Liver (tissue), 9 donors: ENCODE data around the gene HNRNPR. TPM values are rescaled to one million over a fixed set of nuclear protein-coding genes. Genes with fewer than 3 reads are reported as not detected.

Experiments
- DNase-seq: peaks from one replicate; pipeline ENCODE4 v3.0.0-alpha.2; 2017; ENCODE audit warnings: low spot score
- H3K27ac ChIP-seq, 2 donors: one replicate each; pipeline ENCODE4 v1.7.0; 2013; ENCODE audit warnings: inconsistent platforms in 2 of 2, low read length in 2 of 2, control low read depth in 1 of 2, low read depth in 1 of 2, mild to moderate bottlenecking in 1 of 2
- H3K27me3 ChIP-seq, 4 donors: one replicate each; pipeline versions ENCODE4 v1.6.1 to v1.7.0; 2013; ENCODE audit warnings: low read length in 3 of 4, inconsistent platforms in 1 of 4, mild to moderate bottlenecking in 1 of 4, moderate library complexity in 1 of 4; ENCODE audit not compliant: control insufficient read depth in 4 of 4, insufficient read depth in 4 of 4
- H3K36me3 ChIP-seq, 4 donors: one replicate each; pipeline versions ENCODE4 v1.6.1 to v1.7.0; 2013; ENCODE audit warnings: low read length in 3 of 4, mild to moderate bottlenecking in 3 of 4, low read depth in 1 of 4, moderate library complexity in 1 of 4; ENCODE audit not compliant: control insufficient read depth in 4 of 4, insufficient read depth in 3 of 4
- H3K4me1 ChIP-seq, 4 donors: one replicate each; pipeline versions ENCODE4 v1.6.1 to v1.7.0; 2013; ENCODE audit warnings: low read length in 3 of 4, mild to moderate bottlenecking in 3 of 4, moderate library complexity in 1 of 4; ENCODE audit not compliant: control insufficient read depth in 4 of 4, insufficient read depth in 4 of 4
- H3K4me3 ChIP-seq, 3 donors: one replicate each; pipeline versions ENCODE4 v1.6.1 to v1.7.0; 2013; ENCODE audit warnings: low read length in 3 of 3, control low read depth in 1 of 3, low read depth in 1 of 3, mild to moderate bottlenecking in 1 of 3
- H3K9ac ChIP-seq, 2 donors: one replicate each; pipeline ENCODE4 v1.7.0; 2013; ENCODE audit warnings: low read length in 2 of 2, mild to moderate bottlenecking in 2 of 2, moderate library complexity in 2 of 2, control low read depth in 1 of 2, low read depth in 1 of 2
- H3K9me3 ChIP-seq, 4 donors: one replicate each; pipeline versions ENCODE4 v1.6.1 to v1.7.0; 2013; ENCODE audit warnings: low read length in 3 of 4; ENCODE audit not compliant: control insufficient read depth in 4 of 4
- ATF3 ChIP-seq: IDR thresholded peaks from 2 replicates; pipeline ENCODE4 v1.6.1; 2016; ENCODE audit warnings: antibody characterized with exemption
- CTCF ChIP-seq: fragments of 150-350 bp; IDR thresholded peaks from 2 replicates; pipeline ENCODE4 v1.5.1; 2017; ENCODE audit warnings: improper control_type of control experiment, low read depth, low read length; ENCODE audit not compliant: missing input control
- EGR1 ChIP-seq, 2 donors: IDR thresholded peaks; 2 replicates each; pipeline ENCODE4 v1.6.1; 2016 to 2018; ENCODE audit warnings: antibody characterized with exemption in 2 of 2, low read depth in 2 of 2
- FOXA1 ChIP-seq: IDR thresholded peaks from 2 replicates; pipeline ENCODE4 v1.6.1; 2016; ENCODE audit warnings: antibody characterized with exemption
- FOXA2 ChIP-seq: IDR thresholded peaks from 2 replicates; pipeline ENCODE4 v1.6.1; 2016; ENCODE audit warnings: antibody characterized with exemption
- GABPA ChIP-seq, 2 donors: IDR thresholded peaks in 1 of 2; conservative IDR thresholded peaks in 1 of 2; 2 replicates each; pipeline ENCODE4 v1.6.1; 2016; ENCODE audit warnings: antibody characterized with exemption in 2 of 2, mild to moderate bottlenecking in 1 of 2, moderate library complexity in 1 of 2
- HNF4A ChIP-seq, 2 donors: conservative IDR thresholded peaks; 2 replicates each; pipeline ENCODE4 v1.6.1; 2016; ENCODE audit warnings: antibody characterized with exemption in 2 of 2, mild to moderate bottlenecking in 2 of 2
- HNF4G ChIP-seq: IDR thresholded peaks from 2 replicates; pipeline ENCODE4 v1.6.1; 2016; ENCODE audit warnings: antibody characterized with exemption
- JUND ChIP-seq, 2 donors: IDR thresholded peaks; 2 replicates each; pipeline ENCODE4 v1.6.1; 2016; ENCODE audit warnings: antibody characterized with exemption in 2 of 2
- MAX ChIP-seq: IDR thresholded peaks from 2 replicates; pipeline ENCODE4 v1.6.1; 2016; ENCODE audit warnings: antibody characterized with exemption
- NR2F2 ChIP-seq: IDR thresholded peaks from 2 replicates; pipeline ENCODE4 v1.6.1; 2016; ENCODE audit warnings: antibody characterized with exemption
- RAD21 ChIP-seq, 2 donors: IDR thresholded peaks; 2 replicates each; pipeline ENCODE4 v1.6.1; 2016; ENCODE audit warnings: antibody characterized with exemption in 2 of 2, mild to moderate bottlenecking in 2 of 2
- REST ChIP-seq: IDR thresholded peaks from 2 replicates; pipeline ENCODE4 v1.6.1; 2016; ENCODE audit warnings: antibody characterized with exemption, mild to moderate bottlenecking
- RXRA ChIP-seq, 2 donors: IDR thresholded peaks; 2 replicates each; pipeline ENCODE4 v1.6.1; 2017 to 2018; ENCODE audit warnings: antibody characterized with exemption in 2 of 2, mild to moderate bottlenecking in 1 of 2
- SP1 ChIP-seq: IDR thresholded peaks from 2 replicates; pipeline ENCODE4 v1.6.1; 2018; ENCODE audit warnings: antibody characterized with exemption, mild to moderate bottlenecking
- TAF1 ChIP-seq: conservative IDR thresholded peaks from 2 replicates; pipeline ENCODE4 v1.6.1; 2016; ENCODE audit warnings: antibody characterized with exemption, mild to moderate bottlenecking
- YY1 ChIP-seq: IDR thresholded peaks from 2 replicates; pipeline ENCODE4 v1.6.1; 2016; ENCODE audit warnings: antibody characterized with exemption, mild to moderate bottlenecking
- ZBTB33 ChIP-seq: IDR thresholded peaks from 2 replicates; pipeline ENCODE4 v1.6.1; 2016; ENCODE audit warnings: antibody characterized with exemption
- WGBS: extraction: QIAGEN DNeasy Blood & Tissue Kit; methylation state at CpG from one replicate; pipeline ENCODE4 v1.1.7; 2013; 5-methylcytosine and 5-hydroxymethylcytosine counted together
- polyA plus RNA-seq, 2 donors: library from polyadenylated mRNA; stranded (reverse) in 1 of 2; unstranded in 1 of 2; fragments of 200-250 nt in 1 of 2; fragments of >200 nt in 1 of 2; fragmentation: Nextera tagmentation in 1 of 2; extraction: Ambion mirVana in 1 of 2; gene quantifications; one replicate each; pipeline versions ENCODE4 v1.2.1 to v1.2.3, GENCODE V29; 2013 to 2015
- total RNA-seq, 2 donors: library from RNA; depleted of rRNA; stranded (reverse); fragments of >200 nt; gene quantifications; one replicate each; pipeline ENCODE4 v1.2.3, GENCODE V29; 2014
- donor health status: healthy.
- donor health status: healthy.
- donor health status: healthy.
- donor health status: healthy.
- donor health status: healthy.

The HNRNPR gene
- total and polyA plus RNA-seq, 4 donors: 31.2 to 57.0 (median 38.4) TPM

- TF ChIP-seq HNF4A (conservative IDR thresholded peaks at IDR 0.05): no peak
- no peak for TF ChIP-seq HNF4G
- TF ChIP-seq RXRA (IDR thresholded peaks at IDR 0.05): no peak
- TF ChIP-seq ZBTB33: no peak
- TF ChIP-seq NR2F2: no peak
- no peak for TF ChIP-seq GABPA (IDR thresholded peaks at IDR 0.05 in 1 of 2, conservative IDR thresholded peaks at IDR 0.05 in 1 of 2)
- TF ChIP-seq MAX: no peak
- TF ChIP-seq TAF1: no peak
- no peak for TF ChIP-seq YY1
- no peak for TF ChIP-seq RAD21 (IDR thresholded peaks at IDR 0.05)
- peaks cover 0 to 7% (median 2%) of the 10 kb centered on the region in 4 donors for H3K4me1 ChIP-seq
- peaks cover 0 to 36% (median 16%) of the 10 kb centered on the region in 4 donors for H3K36me3 ChIP-seq
- 86% methylated on average over 15 of the region's 15 CpGs for WGBS
- H3K4me3 ChIP-seq: no peak overlapping the region
- DNase-seq: no peak
- H3K27me3 ChIP-seq: no peaks in the 10 kb centered on the region
- no peaks in the 10 kb centered on the region for H3K9me3 ChIP-seq
- H3K9ac ChIP-seq: no peak overlapping the region
- peak overlapping the region; percentile 14 to 51 for H3K27ac ChIP-seq
Observed at GRCh38 chr1:23393706-23394105, 49.6 kb upstream of the HNRNPR start.

- H3K4me1 ChIP-seq: peaks cover 0 to 7% (median 2%) of the 10 kb centered on the region in 4 donors
- no peaks in the 10 kb centered on the region for H3K9me3 ChIP-seq
- no peak overlapping the region for H3K4me3 ChIP-seq
- no peak for DNase-seq
- H3K27me3 ChIP-seq: no peaks in the 10 kb centered on the region
- no peak overlapping the region for H3K27ac ChIP-seq
- peaks cover 0 to 30% (median 10%) of the 10 kb centered on the region in 4 donors for H3K36me3 ChIP-seq
- no peak overlapping the region for H3K9ac ChIP-seq
- TF ChIP-seq ZBTB33 (no peak), TAF1 (no peak), RAD21 (IDR thresholded peaks at IDR 0.05) (no peak), GABPA (IDR thresholded peaks at IDR 0.05 in 1 of 2, conservative IDR thresholded peaks at IDR 0.05 in 1 of 2) (no peak), REST (no peak), JUND (IDR thresholded peaks at IDR 0.05) (no peak), YY1 (no peak), HNF4G (no peak), CTCF (no peak), FOXA1 (no peak), SP1 (no peak), HNF4A (conservative IDR thresholded peaks at IDR 0.05) (no peak), EGR1 (IDR thresholded peaks at IDR 0.05; ENCODE audit: low read depth in 2 of 2) (no peak), RXRA (IDR thresholded peaks at IDR 0.05) (no peak), MAX (no peak), NR2F2 (no peak), FOXA2 (no peak), ATF3 (no peak)
- WGBS: 82% methylated on average over 2 of the region's 2 CpGs
Observed at GRCh38 chr1:23392125-23392855, 48.2 kb upstream of the HNRNPR start.
